SJSA1 (cell line): ENCODE data around the gene PAPPA. TPM values are rescaled to one million over a fixed set of nuclear protein-coding genes. Genes with fewer than 3 reads are reported as not detected.

Experiments used
- DNase-seq, 2 experiments: peaks; one replicate each; pipeline ENCODE4 v3.0.0-alpha.2; 2015 to 2020; ENCODE audit warnings: low spot score in 2 of 2, low read depth in 1 of 2
- H3K27ac ChIP-seq: fragments of 250-450 bp; sonication (Bioruptor Pico); 2 replicates; pipeline ENCODE4 v1.5.1; 2020; ENCODE audit warnings: mild to moderate bottlenecking, moderate library complexity
- H3K27me3 ChIP-seq: fragments of 250-450 bp; sonication (Bioruptor Pico); replicated peaks from 2 replicates; pipeline ENCODE4 v1.5.1; 2020; ENCODE audit warnings: mild to moderate bottlenecking, moderate library complexity
- H3K36me3 ChIP-seq: fragments of 250-450 bp; sonication (Bioruptor Pico); 2 replicates; pipeline ENCODE4 v1.5.1; 2020; ENCODE audit warnings: mild to moderate bottlenecking
- H3K4me1 ChIP-seq: fragments of 250-450 bp; sonication (Bioruptor Pico); replicated peaks from 2 replicates; pipeline ENCODE4 v1.6.1; 2021; ENCODE audit warnings: mild to moderate bottlenecking
- H3K4me3 ChIP-seq: fragments of 250-450 bp; sonication (Bioruptor Pico); 2 replicates; pipeline ENCODE4 v1.5.1; 2020; ENCODE audit warnings: mild to moderate bottlenecking
- H3K9me3 ChIP-seq: fragments of 250-450 bp; sonication (Bioruptor Pico); replicated peaks from 2 replicates; pipeline ENCODE4 v1.5.1; 2020; ENCODE audit warnings: mild to moderate bottlenecking
- total RNA-seq: library from RNA; depleted of rRNA; stranded (reverse); fragments of >200 nt; shearing (Covaris generic); gene quantifications from 2 replicates; pipeline ENCODE4 v1.2.3, GENCODE V29; 2014

PAPPA gene
- total RNA-seq, 1 experiment from 2014 or later, result 5.3 TPM

- no peaks in the 10 kb centered on the region for H3K9me3 ChIP-seq
- H3K4me3 ChIP-seq, result no peak overlapping the region
- no peak for DNase-seq
- H3K4me1 ChIP-seq, result peaks cover 17% of the 10 kb centered on the region
- no peaks in the 10 kb centered on the region for H3K27me3 ChIP-seq
- no peaks in the 10 kb centered on the region for H3K36me3 ChIP-seq
- no peak overlapping the region for H3K27ac ChIP-seq
Observed at GRCh38 chr9:116179568-116179967, 26.0 kb downstream of the PAPPA start.

- no peak overlapping the region for H3K4me3 ChIP-seq
- H3K27me3 ChIP-seq, result no peaks in the 10 kb centered on the region
- H3K27ac ChIP-seq, result no peak overlapping the region
- DNase-seq, result no peak
- H3K36me3 ChIP-seq, result no peaks in the 10 kb centered on the region
- no peaks in the 10 kb centered on the region for H3K9me3 ChIP-seq
- H3K4me1 ChIP-seq, result peaks cover 10% of the 10 kb centered on the region
Observed at GRCh38 chr9:116181853-116182610, 28.4 kb downstream of the PAPPA start.

- Histone ChIP-seq H3K4me1 (peaks cover 10% of the 10 kb centered on the region), H3K36me3 (peaks cover 7% of the 10 kb centered on the region), H3K4me3 (no peak overlapping the region), H3K27me3 (no peaks in the 10 kb centered on the region), H3K27ac (no peak overlapping the region), H3K9me3 (no peaks in the 10 kb centered on the region)
- DNase-seq, result no peak
Observed at GRCh38 chr9:116182876-116183275, 29.3 kb downstream of the PAPPA start.

GRCh38 chr9:116187570-116188170 is 34.1 kb downstream of the PAPPA start:
- no peak for DNase-seq
- Histone ChIP-seq H3K4me3 (no peak overlapping the region), H3K27ac (no peak overlapping the region), H3K27me3 (no peaks in the 10 kb centered on the region), H3K4me1 (peaks cover 17% of the 10 kb centered on the region), H3K36me3 (peaks cover 36% of the 10 kb centered on the region), H3K9me3 (no peaks in the 10 kb centered on the region)

- DNase-seq, result no peak
- H3K4me3 ChIP-seq, result no peak overlapping the region
- H3K27me3 ChIP-seq, result no peaks in the 10 kb centered on the region
- peaks cover 28% of the 10 kb centered on the region for H3K4me1 ChIP-seq
- no peak overlapping the region for H3K27ac ChIP-seq
- no peaks in the 10 kb centered on the region for H3K9me3 ChIP-seq
- H3K36me3 ChIP-seq, result peaks cover 37% of the 10 kb centered on the region
Observed at GRCh38 chr9:116189683-116190082, 36.1 kb downstream of the PAPPA start.

- peaks cover 28% of the 10 kb centered on the region for H3K4me1 ChIP-seq
- peak in 1 of 2 experiments; percentile 37 for DNase-seq
- no peaks in the 10 kb centered on the region for H3K9me3 ChIP-seq
- H3K27me3 ChIP-seq, result no peaks in the 10 kb centered on the region
- peaks cover 43% of the 10 kb centered on the region for H3K36me3 ChIP-seq
- peak overlapping the region; percentile 59 for H3K27ac ChIP-seq
- H3K4me3 ChIP-seq, result no peak overlapping the region
Observed at GRCh38 chr9:116190637-116191396, 37.2 kb downstream of the PAPPA start.

GRCh38 chr9:116191576-116192415 is 38.2 kb downstream of the PAPPA start:
- H3K36me3 ChIP-seq, result peaks cover 43% of the 10 kb centered on the region
- H3K27ac ChIP-seq, result peak overlapping the region; percentile 59; the same call in 1 of the 2 replicates
- no peaks in the 10 kb centered on the region for H3K27me3 ChIP-seq
- H3K4me1 ChIP-seq, result peaks cover 28% of the 10 kb centered on the region
- H3K9me3 ChIP-seq, result no peaks in the 10 kb centered on the region
- no peak for DNase-seq
- no peak overlapping the region for H3K4me3 ChIP-seq

GRCh38 chr9:116193636-116194035 is 40.0 kb downstream of the PAPPA start:
- Histone ChIP-seq H3K4me1 (peaks cover 37% of the 10 kb centered on the region), H3K27ac (no peak overlapping the region)

GRCh38 chr9:116196806-116197205 is 43.2 kb downstream of the PAPPA start:
- H3K4me1 ChIP-seq, result peaks cover 20% of the 10 kb centered on the region
- peaks cover 10% of the 10 kb centered on the region; the same call in 1 of the 2 replicates for H3K36me3 ChIP-seq
- no peaks in the 10 kb centered on the region for H3K27me3 ChIP-seq
- DNase-seq, result no peak
- no peaks in the 10 kb centered on the region for H3K9me3 ChIP-seq
- no peak overlapping the region for H3K4me3 ChIP-seq
- H3K27ac ChIP-seq, result no peak overlapping the region

More at GRCh38 chr9:116193636-116194035, 40.0 kb downstream of the PAPPA start:
- Histone ChIP-seq H3K9me3 (no peaks in the 10 kb centered on the region), H3K27me3 (no peaks in the 10 kb centered on the region), H3K4me3 (no peak overlapping the region), H3K36me3 (peaks cover 28% of the 10 kb centered on the region)
- peak in 1 of 2 experiments; percentile 18 for DNase-seq

- Histone ChIP-seq H3K4me1 (peaks cover 17% of the 10 kb centered on the region), H3K36me3 (peaks cover 6% of the 10 kb centered on the region; the same call in 1 of the 2 replicates), H3K9me3 (no peaks in the 10 kb centered on the region), H3K4me3 (no peak overlapping the region), H3K27ac (no peak overlapping the region), H3K27me3 (no peaks in the 10 kb centered on the region)
- DNase-seq, result no peak
Observed at GRCh38 chr9:116198344-116198743, 44.8 kb downstream of the PAPPA start.

- no peaks in the 10 kb centered on the region for H3K9me3 ChIP-seq
- no peak overlapping the region for H3K27ac ChIP-seq
- peaks cover 9% of the 10 kb centered on the region for H3K4me1 ChIP-seq
- H3K36me3 ChIP-seq, result no peaks in the 10 kb centered on the region
- H3K4me3 ChIP-seq, result no peak overlapping the region
- no peak for DNase-seq
- no peaks in the 10 kb centered on the region for H3K27me3 ChIP-seq
Observed at GRCh38 chr9:116202219-116202912, 48.8 kb downstream of the PAPPA start.

- Histone ChIP-seq H3K36me3 (no peaks in the 10 kb centered on the region), H3K4me3 (no peak overlapping the region), H3K27ac (no peak overlapping the region), H3K4me1 (peaks cover 15% of the 10 kb centered on the region), H3K27me3 (no peaks in the 10 kb centered on the region), H3K9me3 (no peaks in the 10 kb centered on the region)
- DNase-seq, result no peak
Observed at GRCh38 chr9:116204252-116204882, 50.8 kb downstream of the PAPPA start.
